A549 (cell line): Measurements from ENCODE around the gene KRT76.

ENCODE experiments used
- E2F6 ChIP-seq: IDR thresholded peaks from 2 replicates; pipeline ENCODE4 v1.6.1; 2012; ENCODE audit warnings: low read depth, borderline replicate concordance
- MAZ ChIP-seq: fragments of 150-350 bp; IDR thresholded peaks from 2 replicates; pipeline ENCODE4 v1.6.1; 2014; ENCODE audit warnings: antibody characterized with exemption, low read depth, low read length, borderline replicate concordance

- no peak for TF ChIP-seq E2F6
- no peak for TF ChIP-seq MAZ
Measured at GRCh38 chr12:52790427-52791270, 13.5 kb upstream of the KRT76 start.
